HG03565 (cell line): ENCODE measurements around the gene LDLRAP1.

Source experiments
- ATAC-seq: cut with Tn5 transposase; IDR thresholded peaks from one replicate; pipeline ENCODE4 v1.9.1; 2021; ENCODE audit warnings: mild to moderate bottlenecking, moderate library complexity; ENCODE audit not compliant: unreplicated experiment

LDLRAP1 gene

GRCh38 chr1:25560788-25561187 is 17.4 kb downstream of the LDLRAP1 start:
- ATAC-seq = no peak

GRCh38 chr1:25561421-25562100 is 18.2 kb downstream of the LDLRAP1 start:
- ATAC-seq = no peak

GRCh38 chr1:25562101-25562927 is 18.9 kb downstream of the LDLRAP1 start:
- no peak for ATAC-seq

- ATAC-seq = no peak
Measured at GRCh38 chr1:25562928-25563283, 19.5 kb downstream of the LDLRAP1 start.

- no peak for ATAC-seq
Measured at GRCh38 chr1:25563330-25564215, 20.2 kb downstream of the LDLRAP1 start.

- ATAC-seq = no peak
Measured at GRCh38 chr1:25564777-25565574, 21.6 kb downstream of the LDLRAP1 start.

GRCh38 chr1:25565626-25566025 is 22.2 kb downstream of the LDLRAP1 start:
- ATAC-seq = no peak

GRCh38 chr1:25566176-25566729 is 22.8 kb downstream of the LDLRAP1 start:
- no peak for ATAC-seq

GRCh38 chr1:25566730-25567341 is 23.4 kb downstream of the LDLRAP1 start:
- no peak for ATAC-seq

- ATAC-seq = no peak
Measured at GRCh38 chr1:25567710-25568089, 24.3 kb downstream of the LDLRAP1 start.

- ATAC-seq = no peak
Measured at GRCh38 chr1:25568090-25568833, 24.9 kb downstream of the LDLRAP1 start.

GRCh38 chr1:25568834-25569596 is 25.6 kb downstream of the LDLRAP1 start:
- no peak for ATAC-seq

GRCh38 chr1:25569597-25570396 is 26.4 kb downstream of the LDLRAP1 start:
- ATAC-seq = no peak

- ATAC-seq = no peak
Measured at GRCh38 chr1:25570798-25571521, 27.6 kb downstream of the LDLRAP1 start.

GRCh38 chr1:25571522-25571970 is 28.1 kb downstream of the LDLRAP1 start:
- ATAC-seq = no peak

- ATAC-seq = no peak
Measured at GRCh38 chr1:25572107-25572506, 28.7 kb downstream of the LDLRAP1 start.
